D341Med (cell line): Measurements from ENCODE around the gene CTNNBIP1.

ENCODE experiments used
- DNase-seq: peaks from one replicate; pipeline ENCODE4 v3.0.0; 2012; ENCODE audit warnings: low spot score

Gene CTNNBIP1

GRCh38 chr1:9904596-9904995 lies 5.5 kb downstream of the CTNNBIP1 start:
- no peak for DNase-seq

GRCh38 chr1:9903801-9904527 lies 6.1 kb downstream of the CTNNBIP1 start:
- no peak for DNase-seq

DNA sequence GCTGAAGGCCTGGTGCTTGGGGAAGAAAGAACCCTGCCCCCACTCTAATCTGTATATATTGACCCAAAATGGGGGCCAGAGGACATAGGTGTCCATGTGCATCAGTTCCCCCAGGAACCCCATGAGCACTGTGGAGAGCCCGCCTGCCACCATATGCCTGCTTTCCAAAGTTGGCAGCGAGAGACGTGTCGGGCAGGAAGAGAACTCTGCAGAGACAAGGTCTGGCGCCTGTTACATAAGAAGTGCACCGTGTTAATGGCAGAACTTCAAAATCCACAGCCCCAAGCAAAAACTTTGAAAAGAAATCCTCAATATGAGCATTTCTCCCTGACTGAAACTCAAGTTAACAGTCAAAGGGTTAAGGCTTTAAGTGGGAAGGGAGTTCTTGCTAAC lies 8.0 kb downstream of the CTNNBIP1 start:
- DNase-seq: no peak

DNA sequence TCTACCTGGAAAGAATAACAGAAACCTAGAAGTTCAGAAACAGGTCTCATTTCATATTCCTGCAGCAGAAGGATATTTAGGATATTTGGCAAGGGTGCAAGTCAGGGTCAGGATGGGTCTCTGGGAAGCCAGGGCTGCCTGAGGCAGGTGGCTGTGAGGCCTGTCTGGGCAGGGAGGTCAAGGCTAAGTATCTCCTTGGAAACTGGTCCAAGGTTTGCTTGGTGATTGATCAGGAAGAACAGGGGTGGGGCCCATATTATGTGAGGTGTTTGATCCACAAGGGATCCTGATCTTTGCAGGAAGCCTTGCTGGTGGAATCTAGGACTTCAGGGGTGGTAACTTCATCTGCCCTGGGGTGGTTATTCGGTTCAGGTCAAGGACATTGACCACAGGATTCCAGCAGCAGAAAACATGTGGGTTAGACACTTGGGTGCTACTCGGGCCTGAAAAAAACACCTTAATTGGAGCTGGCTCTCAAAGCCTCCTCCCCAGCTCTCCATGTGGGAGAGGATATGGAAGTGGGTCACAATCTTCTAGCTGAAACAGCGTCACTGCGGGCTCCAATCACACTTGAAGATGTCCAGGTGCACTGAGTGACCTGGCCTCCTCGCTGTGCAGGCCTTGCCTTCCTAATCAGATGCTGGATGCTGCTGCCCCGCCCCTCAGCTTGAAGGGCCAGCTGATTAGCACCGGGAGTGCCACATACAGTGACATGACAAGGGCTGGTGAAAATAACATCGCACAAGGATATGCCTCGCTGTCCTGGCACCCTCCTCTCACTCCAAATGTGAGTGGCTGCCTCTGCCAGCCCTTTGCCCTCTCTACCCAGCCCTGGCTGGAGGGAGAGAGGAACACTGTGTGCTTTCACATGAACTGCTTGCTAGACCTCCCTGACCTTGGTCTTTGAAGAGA lies 8.7 kb downstream of the CTNNBIP1 start:
- no peak for DNase-seq

DNA sequence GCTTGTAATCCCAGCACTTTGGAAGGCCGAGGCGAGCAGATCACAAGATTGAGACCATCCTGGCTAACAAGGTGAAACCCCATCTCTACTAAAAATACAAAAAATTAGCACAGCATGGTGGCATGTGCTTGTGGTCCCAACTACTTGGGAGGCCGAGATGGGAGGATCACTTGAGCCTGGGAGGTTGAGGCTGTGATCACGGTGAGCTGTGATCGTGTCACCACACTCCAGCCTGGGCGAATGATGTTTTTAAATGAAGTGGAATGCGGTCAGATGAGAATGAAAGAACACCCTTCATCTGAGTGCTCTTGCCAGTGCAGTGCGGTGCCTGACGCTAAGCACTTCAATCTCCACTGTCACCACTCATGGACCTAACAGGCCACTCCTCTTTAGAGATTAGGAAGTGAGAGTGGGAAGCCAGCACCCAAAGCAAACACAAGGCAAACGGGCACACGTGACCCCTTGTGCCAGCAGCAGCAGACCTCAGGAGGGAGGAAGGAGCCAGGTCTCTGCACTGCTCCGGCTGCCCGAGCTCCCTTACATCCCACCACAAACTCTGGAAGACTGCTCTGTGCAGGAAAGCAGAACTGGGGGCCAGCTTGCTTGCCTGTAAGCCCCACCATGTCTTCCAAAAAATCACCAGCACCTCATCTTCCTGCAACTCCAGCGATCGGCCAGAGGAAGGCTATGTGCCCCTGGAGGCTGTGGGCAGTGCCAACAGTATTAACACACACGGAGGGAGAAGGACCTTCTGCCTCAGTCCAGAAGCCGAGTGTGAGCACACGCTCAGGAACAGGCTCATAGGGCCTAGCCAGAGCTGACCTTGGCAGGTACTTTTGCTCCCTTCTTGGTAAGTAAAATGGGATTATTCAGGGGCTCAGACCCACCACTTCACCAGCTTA lies 9.7 kb downstream of the CTNNBIP1 start:
- no peak for DNase-seq

DNA sequence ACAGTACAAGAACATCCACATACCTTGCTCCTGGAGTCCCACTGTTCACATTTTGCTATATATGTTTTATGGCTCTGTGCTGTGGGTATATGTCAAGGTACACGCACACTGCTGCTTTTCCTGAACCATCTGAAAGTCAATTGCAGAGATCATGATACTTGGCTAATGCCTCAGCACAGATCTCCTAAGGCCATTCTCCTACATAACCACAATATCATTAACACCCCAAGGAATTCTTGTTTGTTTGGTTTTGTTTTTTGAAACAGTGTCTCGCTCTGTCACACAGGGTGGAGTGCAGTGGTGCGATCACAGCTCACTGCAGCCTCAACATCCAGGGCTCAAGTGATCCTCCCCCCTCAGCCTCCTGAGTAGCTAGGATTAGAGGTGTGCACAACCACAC lies 16.0 kb downstream of the CTNNBIP1 start:
- no peak for DNase-seq

GRCh38 chr1:9892563-9893528 lies 17.2 kb downstream of the CTNNBIP1 start:
- DNase-seq: no peak

DNA sequence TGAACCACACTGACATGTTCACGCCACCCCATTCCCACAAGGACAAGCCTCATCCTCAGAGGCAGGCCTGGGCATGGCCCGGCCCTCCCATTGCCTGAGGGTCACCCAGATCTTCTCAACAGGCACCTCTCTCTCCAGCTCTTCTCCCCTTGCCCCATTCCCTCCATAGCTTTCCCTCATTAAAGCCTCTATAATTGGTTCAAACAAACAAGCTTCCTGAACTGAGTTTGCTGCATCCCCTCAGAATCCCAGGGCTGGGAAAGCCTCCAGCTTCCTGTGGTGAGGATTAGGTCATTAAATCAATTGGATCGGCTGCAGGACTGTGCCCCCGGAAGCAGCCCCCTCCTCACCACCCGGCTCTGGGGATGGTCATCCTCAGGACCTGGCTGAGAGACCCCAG lies 18.9 kb downstream of the CTNNBIP1 start:
- DNase-seq: no peak

DNA sequence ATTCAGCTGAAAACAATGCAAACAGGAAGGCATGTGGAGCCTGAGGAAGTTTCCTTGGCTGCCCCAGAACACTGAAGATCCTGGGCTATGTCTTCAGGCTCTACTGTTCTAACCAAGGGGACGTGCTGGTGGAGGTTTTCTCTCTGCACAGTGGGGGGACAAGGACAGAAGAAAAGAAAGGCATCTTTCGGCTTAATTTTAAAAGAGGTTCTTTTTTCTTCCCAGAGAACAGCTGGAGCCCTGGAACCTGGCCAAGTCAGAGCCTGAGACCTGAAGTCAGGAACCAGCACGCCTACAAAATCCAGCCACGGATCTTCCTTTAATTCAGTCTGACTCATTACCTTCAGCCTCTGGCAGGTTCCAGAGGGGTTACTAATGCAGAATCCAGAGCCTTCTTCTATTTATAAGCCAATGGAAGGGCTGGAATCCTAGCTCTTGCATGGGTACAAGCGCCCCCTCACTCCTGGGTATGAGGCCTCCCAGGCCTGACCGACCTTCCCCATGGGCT lies 19.8 kb downstream of the CTNNBIP1 start:
- DNase-seq: no peak

DNA sequence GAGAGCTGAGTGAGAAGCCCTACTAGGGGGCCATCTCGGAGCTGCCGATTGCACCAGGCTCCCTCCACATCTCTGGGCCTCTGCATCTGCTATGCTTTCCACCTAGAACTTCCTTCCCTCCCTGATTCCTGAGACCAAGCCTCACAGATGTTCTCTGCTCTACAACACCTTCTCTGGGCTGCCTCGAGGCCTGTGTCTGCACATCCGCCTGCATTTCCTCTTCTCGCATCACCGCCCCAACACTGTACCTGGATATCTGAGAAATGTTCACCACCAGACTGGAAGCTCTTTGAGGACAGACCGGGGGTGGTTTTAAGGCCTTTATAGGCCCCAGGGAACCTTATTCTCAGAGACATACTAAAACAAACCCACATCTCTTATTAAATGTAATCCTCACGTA lies 20.7 kb downstream of the CTNNBIP1 start:
- DNase-seq: no peak

DNA sequence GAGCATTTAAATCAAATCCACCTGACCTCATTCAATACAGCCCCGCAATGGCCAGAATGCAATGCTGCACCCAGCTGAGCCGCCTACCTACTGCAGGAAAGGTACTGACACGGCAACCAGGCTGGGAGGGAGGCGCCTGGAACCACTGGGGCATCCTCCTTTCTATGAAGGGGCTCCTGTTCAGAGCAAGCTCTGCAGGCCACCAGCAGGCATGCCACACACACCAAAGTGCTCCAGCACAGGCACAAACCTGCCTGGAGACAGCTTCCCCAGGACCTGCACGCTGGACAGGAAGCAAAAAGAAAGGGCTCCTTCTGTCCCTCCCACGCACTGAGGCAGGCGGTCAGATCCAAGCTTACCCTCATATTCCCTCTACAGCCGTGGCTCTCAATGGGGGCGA lies 21.2 kb downstream of the CTNNBIP1 start:
- no peak for DNase-seq

- DNase-seq: no peak
These were observed 23.0 kb downstream of the CTNNBIP1 start for GRCh38 chr1:9887070-9887469.

GRCh38 chr1:9886092-9886742 lies 23.9 kb downstream of the CTNNBIP1 start:
- DNase-seq: no peak

DNA sequence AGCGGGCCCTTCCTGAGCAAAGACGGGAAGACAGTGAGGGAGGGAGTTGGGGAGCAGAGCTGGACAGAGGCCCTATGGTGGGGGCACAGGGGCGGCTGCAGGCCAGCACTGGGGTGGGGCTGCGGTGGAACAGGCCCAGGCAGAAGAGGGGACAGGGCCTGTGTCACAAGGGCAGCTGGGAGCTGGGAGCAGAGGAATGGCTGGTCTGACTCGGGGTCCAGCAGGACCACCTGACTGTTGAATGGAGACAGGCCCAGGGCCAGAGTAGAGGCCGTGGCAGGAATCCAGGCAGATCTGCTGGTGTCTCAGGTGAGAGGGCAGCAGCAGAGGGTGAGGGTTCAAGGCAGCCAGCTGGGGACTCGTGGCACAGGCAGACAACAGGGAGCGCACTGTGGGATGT lies 25.3 kb downstream of the CTNNBIP1 start:
- no peak for DNase-seq

DNA sequence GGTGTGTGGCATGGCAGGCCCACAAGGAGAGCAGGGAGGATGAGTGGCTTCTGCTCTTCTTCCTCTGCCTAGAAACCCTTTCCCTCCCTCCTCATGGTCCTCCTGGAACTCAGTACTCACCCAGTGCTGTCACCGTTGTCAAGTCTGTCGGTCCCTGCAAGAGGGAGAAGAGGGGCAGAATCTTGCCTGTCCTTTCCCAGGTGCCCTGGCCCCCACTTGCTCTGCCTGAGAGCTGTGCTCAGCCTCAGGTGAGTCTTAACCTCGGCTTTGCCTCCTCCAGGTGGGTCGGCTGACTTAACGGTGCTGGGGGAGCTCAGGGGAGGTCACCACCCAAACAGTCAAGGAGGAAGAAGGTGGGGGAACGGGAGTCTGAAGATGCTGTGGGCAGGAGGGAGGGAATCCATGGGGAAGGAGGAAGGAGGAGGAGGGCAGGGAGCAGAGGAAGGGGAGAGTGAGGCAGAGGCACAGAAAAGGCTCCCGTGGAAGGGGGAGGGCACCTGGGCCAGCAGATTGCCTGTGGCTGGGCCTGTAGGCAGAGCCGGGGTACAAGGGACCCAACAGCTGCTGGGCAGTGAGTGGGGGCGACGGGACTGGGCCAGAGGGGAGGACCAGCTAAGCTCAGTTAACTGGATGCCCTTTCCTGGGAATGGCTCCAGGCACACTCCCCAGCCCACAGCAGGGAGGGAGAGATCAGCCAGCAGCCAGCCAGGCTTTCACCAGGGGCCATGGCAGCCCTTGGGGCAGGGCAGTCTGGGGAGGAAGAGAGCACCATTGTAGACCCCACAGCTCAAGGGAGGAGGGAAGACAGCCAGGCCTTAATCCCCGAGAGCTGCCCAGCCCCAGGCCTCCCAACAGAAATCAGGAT lies 26.3 kb downstream of the CTNNBIP1 start:
- no peak for DNase-seq

- no peak for DNase-seq
These were observed 27.1 kb downstream of the CTNNBIP1 start for GRCh38 chr1:9882945-9883303.

DNA sequence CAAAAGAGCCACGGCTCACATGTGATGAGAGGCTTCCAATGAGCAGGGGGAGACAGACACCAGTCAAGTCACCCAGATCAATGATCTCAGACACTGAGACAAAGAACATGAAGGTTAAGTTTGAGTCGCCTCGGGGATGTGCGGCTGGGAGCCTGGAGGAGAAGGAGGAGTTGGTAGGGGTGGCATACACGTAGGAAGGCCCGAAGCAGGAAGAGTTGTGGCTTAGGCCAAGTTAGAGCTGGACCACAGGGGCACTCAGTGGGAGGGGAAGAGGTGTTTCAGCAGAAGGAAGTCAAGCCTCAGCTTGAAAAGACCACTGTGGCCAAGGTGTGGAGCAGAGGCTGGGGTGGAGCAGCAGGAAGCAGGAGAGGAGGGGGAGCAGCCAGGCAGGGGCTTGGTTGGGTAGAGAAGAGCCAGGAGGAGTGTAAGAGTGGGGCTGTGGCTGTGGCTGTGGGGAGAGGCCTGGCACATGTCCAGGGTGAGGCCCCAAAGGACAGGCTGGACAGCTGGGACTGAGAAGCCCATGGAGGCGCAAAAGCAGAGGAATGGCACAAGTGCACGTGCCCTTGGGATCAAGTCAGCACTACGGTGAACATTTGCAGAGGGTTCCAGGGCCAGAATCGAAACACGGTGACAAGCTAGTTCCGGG lies 27.6 kb downstream of the CTNNBIP1 start:
- DNase-seq: no peak

DNA sequence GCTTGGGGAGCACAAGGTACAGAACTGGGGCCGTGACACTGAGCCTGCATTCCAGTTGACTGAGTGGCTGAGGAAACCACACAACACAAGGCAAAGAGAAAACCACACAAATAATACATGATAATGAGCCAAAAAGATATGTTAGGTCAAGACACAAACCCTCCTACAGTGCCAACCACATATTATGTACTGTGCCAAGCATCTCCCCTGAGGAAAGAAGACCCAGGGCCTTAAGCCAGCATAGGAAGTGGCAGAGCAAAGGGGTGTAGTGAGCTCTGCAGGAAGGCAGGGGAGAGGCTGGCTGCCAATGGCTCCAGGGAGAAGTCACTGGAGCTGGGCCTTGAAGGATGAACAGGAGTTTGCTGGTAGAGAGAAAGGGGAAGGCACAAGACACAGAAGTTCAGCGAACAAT lies 28.2 kb downstream of the CTNNBIP1 start:
- no peak for DNase-seq

GRCh38 chr1:9878404-9878803 lies 31.7 kb downstream of the CTNNBIP1 start:
- no peak for DNase-seq
